NCI-H524 treated with DMSO at 0.1 percent for 48 hours (cell line): Measurements from ENCODE around the gene CKMT2.

ENCODE experiments used
- DNase-seq: peaks from one replicate; lab custom pipeline; 2025; lab: John Stamatoyannopoulos, UW

Gene CKMT2

DNA sequence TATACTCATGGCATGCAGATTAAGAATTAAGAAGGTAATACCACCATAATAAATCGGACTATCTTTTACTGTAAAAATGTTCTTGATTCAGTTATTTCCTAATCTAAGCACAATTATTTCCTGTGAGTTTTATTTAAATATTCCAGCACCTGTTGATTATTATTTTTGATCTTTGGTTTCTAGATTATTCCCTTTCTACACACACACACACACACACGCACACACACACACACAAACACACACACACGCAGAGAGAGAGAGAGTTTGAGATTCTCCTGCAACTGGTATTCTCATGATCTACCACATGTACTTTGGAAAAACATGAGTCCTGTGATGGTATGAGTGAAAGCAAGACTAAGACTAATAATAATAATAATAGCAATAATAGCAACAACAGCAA lies 17.0 kb upstream of the CKMT2 start:
- no peak for DNase-seq

GRCh38 chr5:81219389-81219788 lies 13.7 kb upstream of the CKMT2 start:
- DNase-seq = no peak

- no peak for DNase-seq
Measured at GRCh38 chr5:81222285-81222684, 10.8 kb upstream of the CKMT2 start.

- DNase-seq = no peak
Measured at GRCh38 chr5:81225463-81225862, 7.7 kb upstream of the CKMT2 start.

- no peak for DNase-seq
Measured at GRCh38 chr5:81226286-81226685, 6.8 kb upstream of the CKMT2 start.

DNA sequence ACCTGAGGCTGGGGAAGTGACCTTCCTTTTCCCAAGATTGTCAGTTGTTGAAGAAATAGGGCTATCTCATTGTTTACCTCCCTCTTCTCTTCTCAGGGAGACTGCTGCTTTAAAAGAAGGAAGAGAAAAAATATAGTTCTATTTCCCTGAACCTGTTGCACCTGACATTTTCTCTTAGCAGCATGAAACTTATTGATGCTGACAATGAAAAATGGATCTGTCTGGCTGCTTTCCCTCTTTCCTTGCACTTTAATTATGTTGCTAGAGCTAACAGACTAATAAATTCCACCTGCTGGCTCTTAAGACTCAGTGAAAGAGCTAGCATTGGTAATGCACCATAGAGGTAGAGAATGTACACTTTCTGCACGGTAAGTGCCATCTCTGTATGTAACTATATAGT lies 6.2 kb upstream of the CKMT2 start:
- DNase-seq = no peak

DNA sequence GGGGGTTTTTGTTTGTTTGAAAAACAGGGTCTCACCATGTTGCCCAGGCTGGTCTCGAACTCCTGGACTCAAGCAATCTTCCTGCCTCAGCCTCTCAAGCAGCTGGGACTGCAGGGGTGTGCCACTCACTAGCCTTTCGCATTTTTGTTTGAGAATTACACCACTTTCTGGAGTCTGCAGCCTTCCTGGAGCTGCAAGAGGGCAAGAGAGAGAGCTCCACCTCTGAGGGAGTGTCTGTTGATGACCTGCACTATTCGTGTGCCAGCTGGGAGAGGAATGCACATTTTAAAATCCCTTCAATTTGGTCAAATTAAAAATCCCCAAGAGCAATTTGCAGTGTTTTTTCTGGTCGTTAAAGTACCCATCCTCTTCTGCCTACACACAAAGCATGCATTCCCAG lies 5.0 kb upstream of the CKMT2 start:
- DNase-seq = no peak

- no peak for DNase-seq
Measured at GRCh38 chr5:81230416-81230815, 2.7 kb upstream of the CKMT2 start.

DNA sequence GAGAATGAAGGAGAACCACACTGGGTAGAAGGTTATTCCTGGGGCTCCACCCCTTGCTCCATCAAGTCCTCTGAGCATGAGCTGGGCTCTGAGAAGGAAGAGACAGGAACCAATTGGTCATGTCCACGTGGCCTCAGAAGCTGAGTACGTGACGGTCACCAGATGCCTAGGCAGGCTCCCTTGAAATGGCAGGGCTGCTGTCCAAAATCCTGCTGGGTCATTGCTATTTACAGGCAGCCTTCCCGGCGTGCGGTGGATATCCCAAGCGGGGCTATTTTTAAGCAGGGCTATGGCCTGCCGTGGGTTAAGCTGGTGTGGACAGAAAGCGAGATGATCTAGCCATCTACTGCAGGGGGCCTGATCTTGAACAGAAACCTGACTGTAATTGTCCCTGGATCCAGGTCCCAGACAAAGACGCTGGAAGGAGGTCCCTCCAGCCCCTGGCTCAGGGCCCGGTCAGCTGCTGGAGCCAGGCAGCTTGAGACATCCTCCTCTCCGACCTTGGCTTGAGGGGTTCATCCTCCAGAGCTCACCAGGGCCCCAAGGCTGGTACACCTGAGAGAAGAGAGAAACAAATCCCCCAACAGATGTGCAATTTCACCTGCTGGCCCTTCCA lies 550 bp upstream of the CKMT2 start:
- no peak for DNase-seq

DNA sequence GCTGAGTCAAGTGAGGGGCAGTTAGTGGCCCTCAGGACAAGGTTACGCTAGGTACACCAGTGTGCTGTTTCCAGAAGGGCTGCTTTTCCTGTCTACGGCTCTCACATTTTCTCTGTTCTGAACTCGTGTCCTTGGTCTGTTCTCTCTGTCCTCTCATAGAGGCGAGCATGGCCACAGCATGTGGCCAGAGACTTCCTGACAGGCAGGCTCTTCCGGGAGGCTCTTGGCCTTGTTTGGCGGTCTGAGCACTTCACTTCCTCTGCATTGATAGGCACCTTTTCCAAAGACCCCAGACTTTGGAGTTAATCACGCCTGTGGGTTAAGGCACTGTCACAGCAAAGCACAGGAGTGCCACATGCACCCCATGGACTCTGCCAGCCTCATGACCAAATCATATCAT lies 1.2 kb downstream of the CKMT2 start:
- DNase-seq = no peak

DNA sequence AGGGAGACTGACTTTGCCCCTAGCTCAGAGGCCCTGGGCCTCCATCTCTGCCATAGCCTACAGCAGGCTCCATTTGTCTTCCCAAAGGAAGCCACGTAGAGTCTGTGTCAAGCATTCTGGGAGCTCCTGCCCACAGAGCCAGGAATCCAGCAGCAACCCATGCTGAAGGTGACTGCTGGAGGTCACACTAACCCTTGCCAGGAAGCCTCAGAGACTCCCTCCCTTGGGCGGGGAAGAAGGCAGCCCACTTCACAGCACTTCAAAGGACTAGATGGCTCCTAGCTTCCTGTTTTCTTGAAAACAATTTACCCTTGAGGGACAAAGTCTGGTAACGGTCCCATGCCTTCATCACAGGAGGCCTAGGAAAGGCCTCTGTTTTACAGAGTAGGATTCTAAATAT lies 1.7 kb downstream of the CKMT2 start:
- no peak for DNase-seq

GRCh38 chr5:81235287-81236072 lies 2.4 kb downstream of the CKMT2 start:
- no peak for DNase-seq

DNA sequence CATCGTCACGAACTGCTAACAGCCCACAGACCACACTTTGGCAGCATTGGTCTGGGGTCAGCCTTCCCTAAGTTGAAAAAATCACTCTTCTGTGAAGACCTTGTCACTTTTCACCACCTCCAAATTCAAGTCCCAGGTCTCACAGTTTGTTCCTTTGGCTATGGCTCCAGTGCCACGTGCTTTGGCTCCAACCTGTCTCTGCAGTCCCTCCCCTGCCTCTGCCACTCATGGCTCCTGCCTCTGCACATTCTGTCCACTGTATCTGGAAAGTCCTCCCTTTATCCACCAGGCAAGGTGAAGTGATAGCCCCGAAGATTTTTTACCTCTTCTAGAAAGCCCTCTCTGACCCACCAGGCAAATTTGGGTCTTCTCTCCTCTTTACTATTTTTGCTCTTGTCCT lies 5.3 kb downstream of the CKMT2 start:
- no peak for DNase-seq

DNA sequence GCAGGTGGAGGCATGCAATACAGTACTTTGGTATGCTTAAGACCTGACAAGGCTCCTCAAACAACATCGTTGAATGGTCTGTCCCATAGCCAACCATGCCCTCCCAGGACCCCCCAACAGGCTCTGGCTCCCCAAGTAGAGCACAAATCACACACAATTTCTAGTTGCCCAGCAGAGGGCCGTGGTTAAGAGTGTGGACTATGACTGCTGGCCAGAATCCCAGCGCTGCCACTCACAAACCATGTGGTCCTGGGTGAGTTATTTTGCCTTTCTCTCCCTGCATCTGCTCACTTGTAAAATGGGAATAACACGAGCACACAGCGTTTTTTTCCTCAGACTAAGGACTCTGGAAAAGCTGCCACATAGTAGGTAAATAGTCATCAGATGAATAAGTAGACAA lies 6.5 kb downstream of the CKMT2 start:
- no peak for DNase-seq

DNA sequence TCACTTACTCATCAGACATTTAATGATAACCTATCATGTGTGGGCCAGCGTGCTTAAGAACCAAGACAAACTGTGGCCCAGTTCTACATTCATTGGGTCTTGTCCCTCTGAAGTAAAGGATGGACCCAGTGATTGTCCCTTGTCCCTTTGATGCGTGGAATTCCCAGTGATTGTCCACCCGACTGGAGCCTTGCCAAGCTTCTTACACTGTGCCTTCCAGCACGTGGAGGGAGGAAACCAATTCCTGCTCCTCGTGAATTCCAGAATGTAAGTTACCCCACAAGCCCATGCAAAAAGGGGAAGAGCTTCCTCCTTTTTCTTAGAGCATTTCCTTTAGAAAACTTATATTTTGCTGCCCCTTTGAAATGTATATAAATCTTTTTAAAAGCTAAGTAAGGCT lies 7.9 kb downstream of the CKMT2 start:
- no peak for DNase-seq

DNA sequence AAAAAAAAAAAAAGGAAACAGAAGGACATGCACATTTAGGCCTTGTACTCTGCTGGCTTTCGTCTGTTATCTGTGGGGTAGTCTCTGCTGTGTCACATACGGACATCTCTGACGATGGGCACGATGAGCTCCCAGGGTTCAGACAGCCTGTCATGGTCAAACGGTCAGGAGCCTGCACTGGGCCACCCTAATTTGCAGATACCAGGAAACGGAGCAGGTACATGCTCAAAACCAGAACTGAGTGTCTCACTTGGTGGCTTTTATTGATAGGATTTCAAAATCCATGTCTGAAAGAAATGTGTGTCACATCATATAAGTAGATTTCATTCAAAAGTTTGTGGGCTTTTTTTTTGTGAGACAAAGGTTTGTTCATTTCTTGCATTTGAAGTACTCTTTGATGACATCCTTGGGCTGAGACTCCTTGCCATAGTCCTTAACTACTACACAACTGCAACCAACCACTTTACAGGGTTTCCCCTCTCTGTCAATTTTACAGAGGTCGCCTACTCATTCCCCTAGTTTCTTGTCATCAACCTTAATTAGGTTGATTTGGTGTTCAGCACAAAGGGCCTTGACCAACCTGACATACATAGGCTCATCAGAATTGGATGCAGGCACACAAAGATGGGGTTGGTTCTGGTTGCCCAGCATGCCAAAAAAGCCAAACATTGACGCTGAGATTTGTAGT lies 9.0 kb downstream of the CKMT2 start:
- no peak for DNase-seq

DNA sequence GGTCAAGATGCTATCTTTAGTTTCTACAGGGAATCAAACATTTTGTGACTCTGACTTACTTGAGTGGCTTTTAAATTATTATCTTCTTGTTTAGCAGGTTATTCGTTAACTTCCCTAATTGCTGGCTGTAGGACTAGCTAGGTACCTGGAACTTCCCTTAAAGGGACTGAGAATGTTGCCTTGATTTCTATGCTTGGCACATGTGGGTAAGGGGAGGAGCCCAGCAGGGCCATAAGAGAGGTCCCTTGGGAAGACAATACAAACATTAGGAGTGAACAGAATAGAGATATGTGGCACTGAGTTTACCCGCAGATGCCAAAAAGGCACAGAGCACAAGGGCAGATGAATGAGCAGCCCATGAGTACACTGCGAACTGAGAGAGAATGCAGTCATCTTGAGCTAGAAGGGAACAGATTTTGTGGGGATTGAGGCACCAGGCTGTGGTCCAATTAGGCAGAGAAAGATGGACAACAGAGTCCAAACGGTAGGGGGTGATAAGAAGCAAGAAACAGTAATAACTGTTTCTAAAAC lies 9.8 kb downstream of the CKMT2 start:
- no peak for DNase-seq

DNA sequence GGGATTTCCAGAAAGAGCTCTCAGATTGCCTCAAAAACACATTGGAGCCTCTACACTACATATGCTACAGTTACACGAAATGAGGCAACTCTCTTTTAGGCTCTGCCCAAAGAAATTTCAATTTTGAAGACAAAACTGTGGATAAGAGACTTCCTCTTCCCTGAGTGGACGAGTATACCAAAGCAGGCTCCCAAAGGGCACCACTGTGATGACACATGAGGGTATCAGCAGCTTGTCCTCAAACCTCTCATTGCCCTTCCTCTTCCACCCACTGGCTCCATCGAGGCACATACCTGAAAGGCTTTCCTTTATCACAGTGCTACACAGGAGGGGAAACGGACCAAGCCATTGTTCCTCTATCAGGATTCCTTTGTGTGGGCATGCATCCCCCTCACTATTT lies 11.3 kb downstream of the CKMT2 start:
- no peak for DNase-seq

DNA sequence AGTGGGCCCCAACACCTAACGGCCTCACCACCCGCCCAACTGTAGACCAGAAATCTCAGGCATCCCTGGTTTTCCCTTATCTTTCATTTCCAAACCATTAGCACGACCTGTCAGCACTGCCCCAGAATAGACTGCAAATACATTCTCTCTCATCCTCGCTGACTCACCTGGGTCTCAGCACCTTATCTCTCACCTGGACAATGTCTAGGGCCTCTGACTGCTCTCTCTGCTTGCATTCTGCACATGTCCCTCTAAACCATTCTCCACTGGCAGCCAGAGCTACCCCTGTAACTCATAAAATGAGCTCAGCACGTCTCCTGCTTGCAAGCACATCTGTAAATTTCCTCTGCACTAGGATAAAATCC lies 12.7 kb downstream of the CKMT2 start:
- DNase-seq = no peak

DNA sequence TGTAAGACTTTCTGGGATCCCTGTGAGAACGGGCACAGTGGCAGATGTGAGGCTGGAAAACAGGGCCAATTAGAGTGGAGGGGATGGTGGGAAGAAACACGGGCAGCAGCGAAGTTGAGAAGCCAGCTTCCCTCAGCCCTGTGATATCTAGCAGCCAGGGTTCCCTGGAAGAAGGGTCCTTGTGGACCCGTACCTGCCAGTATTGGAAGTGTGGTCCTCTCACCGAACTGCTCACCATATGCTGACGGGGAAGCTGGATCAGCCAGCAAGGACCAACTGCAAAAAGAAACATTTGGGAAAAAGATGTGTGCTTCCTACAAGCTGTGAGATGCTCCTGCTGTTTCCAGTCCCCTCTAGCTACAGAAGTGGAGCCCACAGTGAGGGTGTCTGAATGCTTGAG lies 13.6 kb downstream of the CKMT2 start:
- no peak for DNase-seq

DNA sequence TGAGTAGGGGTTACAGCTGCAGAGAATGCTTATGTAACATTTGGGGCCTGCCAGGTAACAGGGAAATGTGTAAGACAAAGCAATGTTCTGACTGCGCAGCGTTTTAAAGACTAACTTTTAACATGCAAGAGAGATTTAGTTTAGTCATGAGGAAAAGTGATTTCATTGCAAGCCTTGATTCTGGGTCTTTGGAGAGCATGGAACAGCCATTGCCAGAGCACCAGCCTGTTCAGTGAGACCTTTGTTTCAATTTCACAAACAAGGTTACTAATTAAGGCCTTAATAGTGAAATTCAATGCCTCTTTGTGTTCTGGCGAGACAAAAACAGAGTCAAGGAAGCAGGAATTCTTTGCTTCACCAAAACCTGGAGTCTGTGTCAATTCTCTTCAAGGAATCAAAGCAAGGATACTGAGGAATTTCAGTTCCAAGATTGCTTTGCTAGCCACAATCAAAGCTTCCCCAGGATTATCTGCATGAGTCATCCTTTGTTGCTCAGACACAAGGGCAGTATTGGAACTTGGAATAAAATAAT lies 14.4 kb downstream of the CKMT2 start:
- no peak for DNase-seq

DNA sequence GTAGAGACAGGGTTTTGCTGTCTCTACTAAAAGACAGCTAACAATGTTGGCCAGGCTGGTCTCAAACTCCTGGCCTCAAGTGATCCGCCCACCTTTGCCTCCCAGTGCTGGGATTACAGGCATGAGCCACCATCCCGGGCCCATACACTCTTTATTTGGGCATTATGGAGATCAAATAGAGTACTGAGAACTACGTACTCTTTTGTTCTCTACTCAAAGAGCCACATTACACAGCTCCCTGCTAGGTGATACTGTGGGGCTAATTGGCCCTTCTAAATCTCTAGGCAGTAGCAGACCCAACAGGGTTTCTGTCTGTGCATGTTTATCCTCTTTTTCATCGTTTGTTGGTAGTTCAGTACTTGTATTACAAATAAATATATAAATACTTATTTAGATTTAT lies 16.1 kb downstream of the CKMT2 start:
- no peak for DNase-seq

GRCh38 chr5:81250004-81250403 lies 16.9 kb downstream of the CKMT2 start:
- DNase-seq = no peak
